ENCODE data around the gene LYRM9.
"Not testable (repeated sequence)": the region's sequence is repeated elsewhere in the genome, so short reads cannot be mapped to it uniquely, and the experiment has no call there.

Gene LYRM9

GRCh38 chr17:27832831-27833230 is 60.3 kb downstream of the LYRM9 start:
- Histone ChIP-seq H3K27me3 (ENCODE audit: control insufficient read depth in 5 of 5, insufficient read depth in 4 of 5, low read length in 5 of 5) (no peaks in the 10 kb centered on the region), H3K4me3 (ENCODE audit: low read depth in 1 of 5, low read length in 5 of 5) (no peak overlapping the region), H3K36me3 (ENCODE audit: control insufficient read depth in 5 of 5, insufficient read depth in 5 of 5, low read length in 5 of 5) (no peaks in the 10 kb centered on the region), H3K9me3 (ENCODE audit: control insufficient read depth in 5 of 5, low read length in 5 of 5) (peaks cover 0 to 2% (median 0%) of the 10 kb centered on the region in 5 donors), H3K9ac (ENCODE audit: low read length in 5 of 5) (no peak overlapping the region), H3K27ac (ENCODE audit: low read depth, low read length) (no peak overlapping the region), H3K4me1 (ENCODE audit: control insufficient read depth in 5 of 5, insufficient read depth in 5 of 5, low read length in 5 of 5) (no peaks in the 10 kb centered on the region)

- not testable (repeated sequence) for H3K9me3 ChIP-seq (ENCODE audit: control insufficient read depth in 5 of 5, low read length in 5 of 5)
Observed at GRCh38 chr17:27829888-27830287, 63.3 kb downstream of the LYRM9 start.

GRCh38 chr17:27829143-27829711 is 63.9 kb downstream of the LYRM9 start:
- H3K4me3 ChIP-seq (ENCODE audit: low read depth in 1 of 5, low read length in 5 of 5); H3K27ac ChIP-seq (ENCODE audit: low read depth, low read length); H3K4me1 ChIP-seq (ENCODE audit: control insufficient read depth in 5 of 5, insufficient read depth in 5 of 5, low read length in 5 of 5); H3K27me3 ChIP-seq (ENCODE audit: control insufficient read depth in 5 of 5, insufficient read depth in 4 of 5, low read length in 5 of 5); H3K9me3 ChIP-seq (ENCODE audit: control insufficient read depth in 5 of 5, low read length in 5 of 5); H3K9ac ChIP-seq (ENCODE audit: low read length in 5 of 5); H3K36me3 ChIP-seq (ENCODE audit: control insufficient read depth in 5 of 5, insufficient read depth in 5 of 5, low read length in 5 of 5): not testable (repeated sequence)

More at GRCh38 chr17:27829888-27830287, 63.3 kb downstream of the LYRM9 start:
- H3K4me3 ChIP-seq (ENCODE audit: low read depth in 1 of 5, low read length in 5 of 5); H3K27me3 ChIP-seq (ENCODE audit: control insufficient read depth in 5 of 5, insufficient read depth in 4 of 5, low read length in 5 of 5); H3K9ac ChIP-seq (ENCODE audit: low read length in 5 of 5); H3K4me1 ChIP-seq (ENCODE audit: control insufficient read depth in 5 of 5, insufficient read depth in 5 of 5, low read length in 5 of 5); H3K36me3 ChIP-seq (ENCODE audit: control insufficient read depth in 5 of 5, insufficient read depth in 5 of 5, low read length in 5 of 5); H3K27ac ChIP-seq (ENCODE audit: low read depth, low read length): not testable (repeated sequence)

All from subcutaneous abdominal adipose tissue (tissue), 5 donors.